Hepatocyte (in vitro differentiated cells): ENCODE measurements around the gene DIP2C. TPM values are rescaled to one million over a fixed set of nuclear protein-coding genes. Genes with fewer than 3 reads are reported as not detected.
A peak's percentile ranks its signal among the peaks of the same experiment; 100 is the strongest.

Experiments
- DNase-seq: peaks from one replicate; pipeline ENCODE4 v3.0.0-alpha.2; 2016; ENCODE audit warnings: low spot score
- H2AFZ ChIP-seq: fragments of 200-600 bp; sonication (generic); 2 replicates; pipeline ENCODE4 v1.6.0; 2016; ENCODE audit warnings: antibody characterized with exemption, mild to moderate bottlenecking
- H3K27ac ChIP-seq: fragments of 200-600 bp; sonication (generic); 2 replicates; pipeline ENCODE4 v1.5.1; 2016; ENCODE audit warnings: mild to moderate bottlenecking
- H3K27me3 ChIP-seq: fragments of 200-600 bp; sonication (generic); 2 replicates; pipeline ENCODE4 v1.6.1; 2016
- H3K36me3 ChIP-seq: fragments of 200-600 bp; sonication (generic); replicated peaks from 2 replicates; pipeline ENCODE4 v1.5.1; 2016; ENCODE audit warnings: low read depth; ENCODE audit not compliant: insufficient read depth
- H3K4me1 ChIP-seq: fragments of 200-600 bp; sonication (generic); 2 replicates; pipeline ENCODE4 v1.5.1; 2016; ENCODE audit warnings: mild to moderate bottlenecking, moderate library complexity; ENCODE audit not compliant: insufficient read depth
- H3K4me2 ChIP-seq: fragments of 200-600 bp; sonication (generic); 2 replicates; pipeline ENCODE4 v1.6.0; 2016
- H3K4me3 ChIP-seq: fragments of 200-600 bp; sonication (generic); 2 replicates; pipeline ENCODE4 v1.5.1; 2016; ENCODE audit warnings: mild to moderate bottlenecking
- H3K79me2 ChIP-seq: fragments of 200-600 bp; sonication (generic); 2 replicates; pipeline ENCODE4 v1.6.0; 2017; ENCODE audit warnings: mild to moderate bottlenecking
- H3K9me2 ChIP-seq: fragments of 200-600 bp; sonication (generic); replicated peaks from 2 replicates; pipeline ENCODE4 v1.6.0; 2017; ENCODE audit warnings: mild to moderate bottlenecking; ENCODE audit not compliant: insufficient read depth
- H3K9me3 ChIP-seq: fragments of 200-600 bp; sonication (generic); 2 replicates; pipeline ENCODE4 v1.5.1; 2016; ENCODE audit warnings: low read depth, mild to moderate bottlenecking
- H4K20me1 ChIP-seq: fragments of 200-600 bp; sonication (generic); 2 replicates; pipeline ENCODE4 v1.6.0; 2016; ENCODE audit warnings: mild to moderate bottlenecking; ENCODE audit not compliant: insufficient read depth, poor library complexity, severe bottlenecking
- EZH2 ChIP-seq: fragments of 200-600 bp; sonication (generic); IDR thresholded peaks from 2 replicates; pipeline ENCODE4 v1.6.1; 2016; ENCODE audit warnings: antibody characterized with exemption, mild to moderate bottlenecking, borderline replicate concordance
- EZH2phosphoT487 ChIP-seq: fragments of 200-600 bp; sonication (generic); IDR thresholded peaks from one replicate; pipeline ENCODE4 v1.6.1; 2018; ENCODE audit warnings: antibody characterized with exemption, mild to moderate bottlenecking, low read depth, moderate library complexity; ENCODE audit not compliant: unreplicated experiment, severe bottlenecking
- WGBS: methylation state at CpG from one replicate; pipeline ENCODE4 v1.1.6; 2016; ENCODE audit warnings: low lambda C conversion rate; ENCODE audit errors: missing lambda C conversion rate; 5-methylcytosine and 5-hydroxymethylcytosine counted together
- polyA plus RNA-seq: library from polyadenylated mRNA; unstranded; fragments of >200 nt; fragmentation: Nextera tagmentation; extraction: Ambion mirVana; gene quantifications from 2 replicates; pipeline ENCODE4 v1.2.1, GENCODE V29; 2016
- total RNA-seq: library from RNA; depleted of rRNA; stranded (reverse); fragments of >200 nt; gene quantifications from 2 replicates; pipeline ENCODE4 v1.2.3, GENCODE V29; 2014
- TF ChIP-seq, protein P1 (sequence below): fragments of 200-600 bp; sonication (generic); IDR thresholded peaks from 2 replicates; pipeline ENCODE4 v1.5.1; 2016; ENCODE audit warnings: antibody characterized with exemption, mild to moderate bottlenecking; ENCODE audit not compliant: poor library complexity

The DIP2C gene
- total and polyA plus RNA-seq, 2 experiments from 2014 or later = 11.1 to 12.8 TPM

DNA sequence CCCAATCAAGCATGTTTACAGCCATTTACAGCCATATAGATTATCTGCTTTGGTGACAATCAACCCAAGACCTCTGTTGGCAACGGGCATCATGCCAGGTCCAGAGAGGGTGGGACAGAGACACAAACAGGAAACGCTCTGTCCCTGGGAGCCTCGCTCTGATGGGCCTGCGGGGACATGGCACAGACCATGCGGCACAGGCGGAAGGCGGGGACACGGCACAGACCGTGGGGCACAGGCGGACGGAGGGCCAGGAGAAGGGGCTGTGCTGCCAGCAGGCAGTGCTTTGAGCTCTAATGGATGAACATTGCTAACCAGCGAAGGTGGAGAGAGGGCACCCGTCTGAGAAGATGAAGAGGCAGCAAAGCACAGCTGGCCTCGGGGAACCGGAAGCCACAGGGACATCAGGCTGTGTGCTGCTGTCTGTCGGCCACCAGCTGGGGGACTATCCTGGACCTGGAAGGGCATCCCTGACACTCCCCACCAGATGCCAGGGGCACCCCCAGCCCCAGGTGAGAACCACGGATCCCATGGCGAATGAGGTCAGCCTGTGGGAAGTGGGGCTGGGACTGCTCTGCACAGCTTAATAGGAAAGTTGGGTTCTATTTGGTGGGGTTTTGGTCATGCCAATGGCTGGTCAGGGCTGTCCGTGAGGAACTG is 61.0 kb downstream of the DIP2C start:
- H3K4me3 ChIP-seq = no peak overlapping the region
- TF ChIP-seq, protein P1, sequence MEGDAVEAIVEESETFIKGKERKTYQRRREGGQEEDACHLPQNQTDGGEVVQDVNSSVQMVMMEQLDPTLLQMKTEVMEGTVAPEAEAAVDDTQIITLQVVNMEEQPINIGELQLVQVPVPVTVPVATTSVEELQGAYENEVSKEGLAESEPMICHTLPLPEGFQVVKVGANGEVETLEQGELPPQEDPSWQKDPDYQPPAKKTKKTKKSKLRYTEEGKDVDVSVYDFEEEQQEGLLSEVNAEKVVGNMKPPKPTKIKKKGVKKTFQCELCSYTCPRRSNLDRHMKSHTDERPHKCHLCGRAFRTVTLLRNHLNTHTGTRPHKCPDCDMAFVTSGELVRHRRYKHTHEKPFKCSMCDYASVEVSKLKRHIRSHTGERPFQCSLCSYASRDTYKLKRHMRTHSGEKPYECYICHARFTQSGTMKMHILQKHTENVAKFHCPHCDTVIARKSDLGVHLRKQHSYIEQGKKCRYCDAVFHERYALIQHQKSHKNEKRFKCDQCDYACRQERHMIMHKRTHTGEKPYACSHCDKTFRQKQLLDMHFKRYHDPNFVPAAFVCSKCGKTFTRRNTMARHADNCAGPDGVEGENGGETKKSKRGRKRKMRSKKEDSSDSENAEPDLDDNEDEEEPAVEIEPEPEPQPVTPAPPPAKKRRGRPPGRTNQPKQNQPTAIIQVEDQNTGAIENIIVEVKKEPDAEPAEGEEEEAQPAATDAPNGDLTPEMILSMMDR = no peak
- TF ChIP-seq EZH2phosphoT487 = no peak
- TF ChIP-seq EZH2 = no peak
- no peak overlapping the region for H2AFZ ChIP-seq
- H3K27ac ChIP-seq = no peak overlapping the region
- peaks cover 25% of the 10 kb centered on the region for H3K4me1 ChIP-seq
- peaks cover 21% of the 10 kb centered on the region for H4K20me1 ChIP-seq
- H3K4me2 ChIP-seq = no peak overlapping the region
- no peaks in the 10 kb centered on the region for H3K9me3 ChIP-seq
- H3K27me3 ChIP-seq = no peaks in the 10 kb centered on the region
- DNase-seq = no peak
- H3K9me2 ChIP-seq = no peaks in the 10 kb centered on the region
- peaks cover 86% of the 10 kb centered on the region for H3K79me2 ChIP-seq
- no peaks in the 10 kb centered on the region for H3K36me3 ChIP-seq
- 94% methylated on average over 19 of the region's 19 CpGs for WGBS

DNA sequence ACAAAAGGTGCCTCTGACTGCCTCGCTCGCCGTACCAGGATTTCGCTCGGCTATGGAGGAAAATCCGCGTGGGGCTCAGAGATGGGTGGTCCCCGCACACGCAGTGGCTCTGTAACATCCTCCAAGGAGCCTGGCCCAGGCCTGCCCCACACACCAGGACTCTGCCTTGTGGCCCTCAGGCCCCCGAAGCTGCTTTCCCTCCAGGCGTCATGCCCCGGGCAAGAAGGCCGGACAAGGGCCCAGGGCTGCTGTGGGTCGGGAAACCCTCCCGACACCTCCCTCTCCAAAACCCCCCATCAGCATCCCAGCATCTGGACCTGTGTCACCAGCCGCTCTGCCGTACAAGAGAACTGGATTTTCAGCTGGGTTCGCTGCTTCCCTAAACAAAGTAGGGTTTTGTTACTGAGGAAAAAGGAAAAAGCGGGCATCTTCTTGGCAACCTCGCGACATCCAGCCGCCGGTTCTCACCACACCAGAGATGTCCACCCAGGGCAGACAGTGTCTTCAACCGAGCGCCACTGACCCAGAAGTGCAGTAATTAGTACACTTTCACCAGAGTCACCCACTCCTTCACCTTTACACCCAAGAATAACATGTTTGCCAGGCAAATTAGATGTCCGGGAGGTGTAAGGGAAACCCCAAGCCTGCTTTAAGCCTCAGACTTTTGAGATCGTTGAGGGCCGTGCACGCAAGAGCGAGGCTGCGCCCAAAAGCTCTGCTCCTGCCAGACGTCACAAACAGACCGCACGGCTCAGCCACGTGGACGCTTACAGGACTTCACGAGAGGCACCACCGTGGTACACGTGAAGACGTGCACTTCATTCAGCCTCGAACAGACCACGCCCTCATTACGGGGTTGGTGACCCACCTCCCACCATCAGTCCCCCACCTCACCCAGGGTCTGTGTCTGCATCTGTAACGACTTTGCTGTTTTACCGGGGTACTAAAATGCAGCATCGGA is 62.2 kb downstream of the DIP2C start:
- no peak for DNase-seq
- 93% methylated on average over 46 of the region's 46 CpGs for WGBS
- no peak overlapping the region for H3K4me2 ChIP-seq
- peaks cover 88% of the 10 kb centered on the region for H3K79me2 ChIP-seq
- H4K20me1 ChIP-seq = peaks cover 28% of the 10 kb centered on the region
- no peak overlapping the region for H3K4me3 ChIP-seq
- no peaks in the 10 kb centered on the region for H3K36me3 ChIP-seq
- no peaks in the 10 kb centered on the region for H3K27me3 ChIP-seq
- H3K4me1 ChIP-seq = peaks cover 25% of the 10 kb centered on the region
- H3K27ac ChIP-seq = no peak overlapping the region
- no peak overlapping the region for H2AFZ ChIP-seq
- TF ChIP-seq, protein P1 = no peak
- TF ChIP-seq EZH2 (no peak), EZH2phosphoT487 (no peak)
- H3K9me2 ChIP-seq = no peaks in the 10 kb centered on the region
- H3K9me3 ChIP-seq = no peaks in the 10 kb centered on the region

DNA sequence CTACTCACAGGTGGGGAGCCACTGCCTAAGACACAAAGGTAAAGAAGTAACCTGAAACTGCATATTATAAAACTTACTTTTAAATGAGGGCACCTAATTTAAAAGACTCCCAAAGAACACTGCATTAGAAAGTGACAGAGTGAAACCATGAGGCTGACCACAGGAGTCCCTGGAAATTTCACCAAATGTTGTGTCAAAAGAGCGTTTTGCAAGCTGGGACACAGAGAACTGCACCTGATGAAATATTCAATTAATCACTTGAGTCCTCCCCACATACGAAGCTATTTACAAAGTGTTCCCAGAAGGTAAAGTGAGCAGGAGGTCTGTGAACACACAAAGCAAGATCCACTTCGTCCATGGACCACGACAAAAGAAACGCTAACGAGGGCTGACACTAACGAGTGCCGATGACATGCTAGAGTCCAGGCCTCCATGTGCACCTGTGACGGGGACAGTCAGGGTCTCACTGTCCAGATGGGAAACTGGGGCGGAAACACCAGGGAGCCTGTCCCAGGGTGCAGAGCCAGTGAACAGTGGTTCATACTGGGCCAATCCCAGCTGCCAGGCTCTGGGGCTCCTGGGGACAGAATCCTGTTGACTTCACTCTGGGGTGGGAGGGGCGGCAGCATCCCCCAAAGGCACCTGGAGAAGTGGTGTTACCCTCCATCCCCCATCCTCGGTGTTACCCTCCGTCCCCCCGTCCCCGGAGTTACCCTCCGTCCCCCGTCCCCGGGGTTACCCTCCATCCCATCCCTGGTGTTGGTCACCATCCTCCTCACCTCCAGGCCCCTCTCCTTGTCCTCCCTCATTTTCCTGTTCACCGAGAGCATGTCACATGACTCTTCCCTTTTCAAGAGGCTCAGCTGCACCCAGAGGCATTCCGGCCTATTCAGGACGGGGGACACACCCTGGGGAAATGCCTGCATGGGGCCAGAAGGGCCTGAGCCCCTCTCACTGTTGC is 63.4 kb downstream of the DIP2C start:
- H4K20me1 ChIP-seq = peaks cover 37% of the 10 kb centered on the region
- no peak overlapping the region for H3K4me3 ChIP-seq
- peaks cover 86% of the 10 kb centered on the region for H3K79me2 ChIP-seq
- WGBS = 89% methylated on average over 17 of the region's 21 CpGs
- peaks cover 25% of the 10 kb centered on the region for H3K4me1 ChIP-seq
- peak overlapping the region; percentile 49 for H3K4me2 ChIP-seq
- no peak for TF ChIP-seq EZH2phosphoT487
- TF ChIP-seq, protein P1 = no peak
- TF ChIP-seq EZH2 = no peak
- H3K9me2 ChIP-seq = no peaks in the 10 kb centered on the region
- no peaks in the 10 kb centered on the region for H3K9me3 ChIP-seq
- DNase-seq = no peak
- no peaks in the 10 kb centered on the region for H3K36me3 ChIP-seq
- no peaks in the 10 kb centered on the region for H3K27me3 ChIP-seq
- H3K27ac ChIP-seq = peak overlapping the region; percentile 88
- H2AFZ ChIP-seq = no peak overlapping the region
